Fibroblast of lung (primary cell): ENCODE results near the gene TMEM256. TPM values are rescaled to one million over a fixed set of nuclear protein-coding genes. Genes with fewer than 3 reads are reported as not detected.

Source experiments
- DNase-seq, 2 donors: peaks; one replicate each; pipeline versions ENCODE4 v3.0.0 to v3.0.0-alpha.2; 2010; ENCODE audit warnings: low read depth in 2 of 2
- H2AFZ ChIP-seq: 2 replicates; pipeline ENCODE4 v1.5.1; 2012; ENCODE audit warnings: low read length, control low read depth, inconsistent platforms
- H3K27ac ChIP-seq: 2 replicates; pipeline ENCODE4 v1.5.1; 2011; ENCODE audit warnings: low read length, control low read depth; ENCODE audit not compliant: insufficient read depth
- H3K27me3 ChIP-seq: 2 replicates; pipeline ENCODE4 v1.5.1; 2011; ENCODE audit warnings: mild to moderate bottlenecking, low read length; ENCODE audit not compliant: control insufficient read depth, insufficient read depth
- H3K36me3 ChIP-seq: 2 replicates; pipeline ENCODE4 v1.5.1; 2011; ENCODE audit warnings: low read length; ENCODE audit not compliant: control insufficient read depth, insufficient read depth
- H3K4me1 ChIP-seq: 2 replicates; pipeline ENCODE4 v1.5.1; 2011; ENCODE audit warnings: low read length; ENCODE audit not compliant: control insufficient read depth, insufficient read depth; ENCODE audit errors: extremely low read depth
- H3K4me2 ChIP-seq: 2 replicates; pipeline ENCODE4 v1.5.1; 2011; ENCODE audit warnings: low read length, control low read depth; ENCODE audit not compliant: insufficient read depth; ENCODE audit errors: extremely low read depth
- H3K4me3 ChIP-seq, 4 experiments: fragments of 200-600 bp in 1 of 4; sonication (generic) in 1 of 4; replicated peaks in 1 of 4; 2 replicates each; pipeline ENCODE4 v1.5.1; 2011 to 2016; ENCODE audit warnings: low read length in 4 of 4, low read depth in 3 of 4, mild to moderate bottlenecking in 3 of 4, control low read depth in 2 of 4, inconsistent platforms in 1 of 4, mixed read lengths in 1 of 4; ENCODE audit not compliant: insufficient read depth in 1 of 4; ENCODE audit errors: control extremely low read depth in 1 of 4
- H3K79me2 ChIP-seq: 2 replicates; pipeline ENCODE4 v1.5.1; 2012; ENCODE audit warnings: mild to moderate bottlenecking, low read length, inconsistent platforms; ENCODE audit not compliant: control insufficient read depth, insufficient read depth
- H3K9ac ChIP-seq: 2 replicates; pipeline ENCODE4 v1.5.1; 2011; ENCODE audit warnings: mild to moderate bottlenecking, low read length, control low read depth; ENCODE audit not compliant: insufficient read depth
- H3K9me3 ChIP-seq: 2 replicates; pipeline ENCODE4 v1.5.1; 2012; ENCODE audit warnings: low read depth, low read length; ENCODE audit not compliant: control insufficient read depth, insufficient read depth
- H4K20me1 ChIP-seq: 2 replicates; pipeline ENCODE4 v1.5.1; 2011; ENCODE audit warnings: low read length; ENCODE audit not compliant: control insufficient read depth, insufficient read depth; ENCODE audit errors: extremely low read depth
- EZH2 ChIP-seq: IDR thresholded peaks from 2 replicates; pipeline ENCODE4 v1.5.1; 2012; ENCODE audit warnings: low read length, control low read depth, mild to moderate bottlenecking; ENCODE audit errors: missing control alignments
- polyA plus RNA-seq, 2 donors: library from polyadenylated mRNA; depleted of rRNA in 1 of 2; stranded (reverse) in 1 of 2; unstranded in 1 of 2; fragments of >200 nt; gene quantifications; 2 replicates each; pipeline ENCODE4 v1.2.1, GENCODE V29; 2011 to 2012; ENCODE audit warnings: missing spikeins in 1 of 2
- total RNA-seq: library from RNA; depleted of rRNA; stranded (reverse); fragments of >200 nt; gene quantifications from 2 replicates; pipeline ENCODE4 v1.2.1, GENCODE V29; 2014
- TF ChIP-seq, protein P1 (sequence below), 2 donors: IDR thresholded peaks in 1 of 2; conservative IDR thresholded peaks in 1 of 2; 1 replicate in 1 of 2; 2 replicates in 1 of 2; pipeline ENCODE4 v1.5.1; 2011 to 2012; ENCODE audit warnings: low read length in 2 of 2, control low read depth in 1 of 2, inconsistent platforms in 1 of 2, low read depth in 1 of 2, mild to moderate bottlenecking in 1 of 2

Gene TMEM256
- total and polyA plus RNA-seq, 2 donors (not counting 1 experiment from before 2014, with no cell fraction given): 59.1 to 206 TPM

DNA sequence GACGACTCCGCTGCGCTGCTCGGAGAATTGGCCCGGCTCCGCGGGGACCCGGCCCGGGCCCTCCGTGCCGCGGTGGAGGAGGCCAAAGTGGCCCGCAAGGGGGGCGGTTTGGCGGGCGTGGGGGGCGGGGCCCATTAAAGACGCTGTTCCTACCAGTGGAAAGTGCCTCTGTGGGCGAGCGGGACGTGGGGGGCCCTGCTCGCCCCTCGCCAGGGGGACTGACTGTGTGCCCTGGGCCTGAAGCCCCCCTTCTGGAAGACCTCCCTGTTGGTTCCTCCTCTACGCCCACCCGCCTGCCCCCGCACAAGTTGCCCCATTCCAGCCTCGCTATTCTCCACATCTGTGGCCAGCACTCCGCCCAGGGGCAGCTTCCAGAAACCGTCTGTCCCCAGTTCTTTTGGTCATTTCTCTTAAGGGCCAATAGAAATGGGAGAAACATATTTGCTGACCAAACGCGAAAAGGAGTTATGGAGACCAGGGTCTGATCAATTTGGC lies 33.5 kb upstream of the TMEM256 start:
- peak overlapping the region in 1 of 4 experiments; percentile 42 for H3K4me3 ChIP-seq
- H3K4me2 ChIP-seq: peak overlapping the region; percentile 75
- no peak for TF ChIP-seq EZH2
- TF ChIP-seq, protein P1, sequence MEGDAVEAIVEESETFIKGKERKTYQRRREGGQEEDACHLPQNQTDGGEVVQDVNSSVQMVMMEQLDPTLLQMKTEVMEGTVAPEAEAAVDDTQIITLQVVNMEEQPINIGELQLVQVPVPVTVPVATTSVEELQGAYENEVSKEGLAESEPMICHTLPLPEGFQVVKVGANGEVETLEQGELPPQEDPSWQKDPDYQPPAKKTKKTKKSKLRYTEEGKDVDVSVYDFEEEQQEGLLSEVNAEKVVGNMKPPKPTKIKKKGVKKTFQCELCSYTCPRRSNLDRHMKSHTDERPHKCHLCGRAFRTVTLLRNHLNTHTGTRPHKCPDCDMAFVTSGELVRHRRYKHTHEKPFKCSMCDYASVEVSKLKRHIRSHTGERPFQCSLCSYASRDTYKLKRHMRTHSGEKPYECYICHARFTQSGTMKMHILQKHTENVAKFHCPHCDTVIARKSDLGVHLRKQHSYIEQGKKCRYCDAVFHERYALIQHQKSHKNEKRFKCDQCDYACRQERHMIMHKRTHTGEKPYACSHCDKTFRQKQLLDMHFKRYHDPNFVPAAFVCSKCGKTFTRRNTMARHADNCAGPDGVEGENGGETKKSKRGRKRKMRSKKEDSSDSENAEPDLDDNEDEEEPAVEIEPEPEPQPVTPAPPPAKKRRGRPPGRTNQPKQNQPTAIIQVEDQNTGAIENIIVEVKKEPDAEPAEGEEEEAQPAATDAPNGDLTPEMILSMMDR (conservative IDR thresholded peaks at IDR 0.05 in 1 of 2, IDR thresholded peaks at IDR 0.05 in 1 of 2; ENCODE audit: low read depth in 1 of 2, low read length in 2 of 2): no peak
- no peaks in the 10 kb centered on the region for H3K9me3 ChIP-seq
- peaks cover 25% of the 10 kb centered on the region for H3K27me3 ChIP-seq
- no peaks in the 10 kb centered on the region for H3K79me2 ChIP-seq
- H3K4me1 ChIP-seq: peaks cover 13% of the 10 kb centered on the region
- H2AFZ ChIP-seq: no peak overlapping the region
- no peak for DNase-seq
- H3K27ac ChIP-seq: no peak overlapping the region
- no peaks in the 10 kb centered on the region for H4K20me1 ChIP-seq
- H3K36me3 ChIP-seq: no peaks in the 10 kb centered on the region
- H3K9ac ChIP-seq: no peak overlapping the region

DNA sequence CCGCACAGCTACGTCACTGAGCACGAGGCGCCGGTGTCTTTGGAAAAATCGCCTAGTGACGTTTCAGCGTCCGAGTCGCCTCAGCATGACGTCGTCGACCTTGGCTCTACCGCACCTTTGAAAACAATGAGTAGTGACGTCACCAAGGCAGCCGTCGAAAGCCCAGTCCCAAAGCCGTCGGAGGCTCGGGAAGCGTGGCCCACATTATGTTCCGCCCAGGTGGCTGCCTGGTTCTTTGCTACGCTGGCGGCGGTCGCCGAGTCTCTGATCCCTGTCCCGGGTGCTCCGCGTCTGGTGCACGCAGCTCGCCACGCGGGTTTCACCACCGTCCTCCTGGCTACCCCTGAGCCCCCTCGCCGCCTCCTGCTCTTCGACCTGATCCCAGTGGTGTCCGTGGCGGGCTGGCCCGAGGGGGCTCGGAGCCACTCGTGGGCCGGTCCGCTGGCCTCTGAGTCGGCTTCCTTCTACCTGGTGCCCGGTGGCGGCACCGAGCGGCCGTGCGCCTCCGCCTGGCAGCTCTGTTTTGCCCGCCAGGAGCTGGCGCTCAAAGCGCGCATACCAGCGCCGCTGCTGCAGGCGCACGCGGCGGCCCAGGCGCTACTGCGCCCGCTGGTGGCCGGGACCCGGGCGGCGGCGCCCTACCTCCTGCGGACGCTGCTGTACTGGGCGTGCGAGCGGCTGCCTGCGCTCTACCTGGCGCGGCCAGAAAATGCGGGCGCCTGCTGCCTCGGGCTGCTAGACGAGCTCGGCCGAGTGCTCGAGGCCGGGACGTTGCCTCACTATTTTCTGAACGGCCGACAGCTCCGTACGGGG lies 32.9 kb upstream of the TMEM256 start:
- DNase-seq: peak; percentile 71 to 72
- TF ChIP-seq EZH2: no peak
- TF ChIP-seq, protein P1 (conservative IDR thresholded peaks at IDR 0.05 in 1 of 2, IDR thresholded peaks at IDR 0.05 in 1 of 2; ENCODE audit: low read depth in 1 of 2, low read length in 2 of 2): peak; percentile 35 to 72
- H3K9ac ChIP-seq: no peak overlapping the region
- no peak overlapping the region for H3K27ac ChIP-seq
- H3K36me3 ChIP-seq: no peaks in the 10 kb centered on the region
- no peaks in the 10 kb centered on the region for H4K20me1 ChIP-seq
- no peaks in the 10 kb centered on the region for H3K79me2 ChIP-seq
- no peaks in the 10 kb centered on the region for H3K9me3 ChIP-seq
- H3K4me2 ChIP-seq: peak overlapping the region; percentile 75
- peak overlapping the region; percentile 23 for H2AFZ ChIP-seq
- peak overlapping the region in 2 of 4 experiments; percentile 17 to 42 for H3K4me3 ChIP-seq
- H3K4me1 ChIP-seq: peaks cover 13% of the 10 kb centered on the region
- H3K27me3 ChIP-seq: peaks cover 25% of the 10 kb centered on the region

DNA sequence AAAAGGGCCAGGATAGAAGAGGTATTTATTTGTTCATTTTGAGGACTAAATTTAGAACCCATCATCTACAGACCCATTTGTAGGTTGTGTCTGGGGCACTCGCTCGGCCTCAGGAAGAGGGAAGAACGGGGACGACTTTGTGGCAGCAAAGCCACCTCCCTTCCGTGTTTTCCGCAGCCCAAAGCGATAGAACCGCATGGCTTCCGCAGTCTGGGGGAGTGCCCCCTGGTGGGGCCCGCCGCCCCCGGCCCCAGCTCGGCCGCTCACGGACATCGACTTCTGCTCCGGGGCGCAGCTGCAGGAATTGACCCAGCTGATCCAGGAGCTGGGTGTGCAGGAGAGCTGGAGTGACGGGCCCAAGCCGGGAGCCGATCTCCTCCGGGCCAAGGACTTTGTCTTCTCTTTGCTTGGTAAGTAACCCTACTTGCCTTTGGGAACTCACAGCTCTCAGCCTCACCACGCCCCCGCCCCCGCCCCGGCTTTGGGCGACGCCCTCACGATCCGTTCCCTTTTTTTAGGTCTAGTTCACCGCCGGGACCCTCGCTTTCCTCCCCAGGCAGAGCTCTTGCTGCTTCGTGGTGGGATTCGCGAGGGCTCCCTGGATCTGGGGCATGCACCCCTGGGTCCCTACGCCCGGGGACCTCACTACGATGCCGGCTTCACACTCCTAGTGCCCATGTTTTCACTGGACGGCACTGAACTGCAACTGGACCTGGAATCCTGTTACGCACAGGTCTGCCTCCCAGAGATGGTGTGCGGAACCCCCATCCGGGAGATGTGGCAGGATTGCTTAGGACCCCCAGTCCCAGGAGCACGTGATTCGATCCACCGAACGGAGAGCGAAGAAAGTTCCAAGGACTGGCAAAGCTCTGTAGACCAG lies 32.0 kb upstream of the TMEM256 start:
- H3K36me3 ChIP-seq: no peaks in the 10 kb centered on the region
- peak overlapping the region; percentile 11 for H2AFZ ChIP-seq
- H3K27ac ChIP-seq: no peak overlapping the region
- DNase-seq: no peak
- TF ChIP-seq EZH2: no peak
- TF ChIP-seq, protein P1 (conservative IDR thresholded peaks at IDR 0.05 in 1 of 2, IDR thresholded peaks at IDR 0.05 in 1 of 2; ENCODE audit: low read depth in 1 of 2, low read length in 2 of 2): peak in 1 of 2 donors; percentile 9
- H3K9me3 ChIP-seq: no peaks in the 10 kb centered on the region
- H3K79me2 ChIP-seq: no peaks in the 10 kb centered on the region
- peaks cover 22% of the 10 kb centered on the region for H3K27me3 ChIP-seq
- peak overlapping the region; percentile 32 to 68 (median 36) for H3K4me3 ChIP-seq
- no peaks in the 10 kb centered on the region for H4K20me1 ChIP-seq
- peak overlapping the region; percentile 90 for H3K4me2 ChIP-seq
- peaks cover 13% of the 10 kb centered on the region for H3K4me1 ChIP-seq
- no peak overlapping the region for H3K9ac ChIP-seq
